GM18502 (cell line): Measurements from ENCODE around the gene TGFBR1.

ENCODE experiments used
- ATAC-seq: cut with Tn5 transposase; IDR thresholded peaks from one replicate; pipeline ENCODE4 v1.9.1; 2021; ENCODE audit warnings: mild to moderate bottlenecking; ENCODE audit not compliant: unreplicated experiment, poor library complexity

The TGFBR1 gene

DNA sequence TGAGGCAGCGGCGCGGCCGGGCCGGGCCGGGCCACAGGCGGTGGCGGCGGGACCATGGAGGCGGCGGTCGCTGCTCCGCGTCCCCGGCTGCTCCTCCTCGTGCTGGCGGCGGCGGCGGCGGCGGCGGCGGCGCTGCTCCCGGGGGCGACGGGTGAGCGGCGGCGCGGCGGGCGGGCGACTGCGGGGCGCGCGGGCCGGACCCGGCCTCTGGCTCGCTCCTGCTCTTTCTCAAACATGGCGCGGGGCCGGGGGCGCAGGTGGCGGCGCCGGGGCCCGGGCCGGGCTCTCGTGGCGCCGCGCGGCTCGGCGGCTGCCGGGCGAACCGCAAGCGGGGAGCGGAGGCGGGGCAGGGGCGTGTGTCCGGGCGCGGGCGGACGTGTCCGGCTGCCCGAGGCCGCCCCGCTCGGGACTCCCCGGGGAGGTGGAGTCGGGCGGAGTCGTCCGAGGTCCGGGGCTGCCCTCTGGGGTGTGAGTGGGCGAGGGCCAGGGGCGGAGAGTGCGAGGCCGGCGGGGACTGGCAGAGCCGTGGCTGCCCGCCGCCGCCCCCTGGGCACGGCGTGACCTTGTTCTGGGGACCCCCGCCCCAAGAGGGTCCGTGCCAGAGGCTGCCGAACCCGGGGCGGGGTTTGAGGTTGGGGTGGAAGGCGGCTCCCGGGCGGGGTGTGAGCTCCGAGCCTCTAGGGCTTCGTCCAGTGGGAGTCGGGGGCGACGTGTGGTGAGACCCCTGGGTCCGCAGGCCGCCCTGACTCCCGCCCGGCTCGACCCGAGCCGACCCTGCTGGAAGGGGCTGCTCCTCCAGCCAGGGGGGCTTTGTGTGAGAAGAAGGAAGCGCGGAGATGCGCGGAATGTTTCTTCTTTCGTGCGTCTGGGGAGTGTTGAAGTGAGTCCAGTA lies 485 bp downstream of the TGFBR1 start:
- peak; percentile 55 for ATAC-seq

- no peak for ATAC-seq
These were observed 1.1 kb downstream of the TGFBR1 start for GRCh38 chr9:99106044-99106375.

DNA sequence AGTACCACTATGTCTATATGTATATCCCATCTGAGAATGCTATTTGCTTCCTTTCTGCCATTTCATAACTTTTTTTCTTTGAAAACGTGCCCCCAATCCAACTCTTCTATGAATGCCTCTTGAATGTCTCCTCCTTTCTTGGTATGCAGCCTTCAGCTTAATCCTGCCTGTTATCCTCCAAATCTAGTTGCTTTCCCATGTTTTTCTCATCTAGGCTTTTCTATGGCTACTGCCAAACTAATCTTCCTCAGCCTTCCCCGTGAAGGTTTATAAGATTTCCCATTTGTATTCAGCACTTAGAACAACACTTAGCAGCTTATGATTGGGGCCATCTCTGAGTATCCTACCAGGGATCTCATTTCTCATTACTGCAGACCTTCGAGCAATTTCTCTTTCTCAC lies 2.5 kb downstream of the TGFBR1 start:
- no peak for ATAC-seq

- no peak for ATAC-seq
These were observed 3.2 kb downstream of the TGFBR1 start for GRCh38 chr9:99108131-99108530.

GRCh38 chr9:99109522-99109921 lies 4.6 kb downstream of the TGFBR1 start:
- no peak for ATAC-seq

DNA sequence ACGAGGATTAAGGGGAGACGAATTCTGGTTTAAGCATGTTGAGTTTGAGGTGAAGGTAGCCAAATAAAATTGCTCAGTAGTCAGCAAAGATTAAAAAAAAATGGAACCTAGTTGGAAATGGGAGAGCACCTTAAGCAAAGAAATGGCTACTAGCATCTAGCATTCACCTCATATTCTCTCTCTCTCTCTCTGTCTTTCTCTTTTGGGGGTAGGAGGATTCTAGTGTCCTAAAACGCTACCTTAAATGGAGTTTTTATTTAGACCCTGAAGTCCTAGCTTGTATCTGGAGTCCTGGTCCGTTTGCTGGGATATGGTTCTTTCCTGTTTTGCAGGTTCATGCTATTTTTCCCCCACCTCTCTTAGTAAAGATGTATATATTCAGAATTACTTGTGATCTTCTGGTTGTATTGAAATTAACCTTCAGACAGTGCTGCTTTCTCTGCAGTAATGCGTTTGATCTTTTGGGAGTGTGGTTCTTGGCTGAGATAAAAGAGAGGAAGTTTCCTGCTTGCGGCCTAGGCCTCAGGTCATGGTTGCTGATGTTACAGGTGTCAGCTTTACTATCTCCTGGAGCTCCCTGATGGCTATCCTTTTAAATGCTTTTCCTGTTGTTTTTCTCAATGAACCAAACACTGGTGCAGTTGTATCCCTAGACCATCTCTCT lies 8.0 kb downstream of the TGFBR1 start:
- no peak for ATAC-seq

DNA sequence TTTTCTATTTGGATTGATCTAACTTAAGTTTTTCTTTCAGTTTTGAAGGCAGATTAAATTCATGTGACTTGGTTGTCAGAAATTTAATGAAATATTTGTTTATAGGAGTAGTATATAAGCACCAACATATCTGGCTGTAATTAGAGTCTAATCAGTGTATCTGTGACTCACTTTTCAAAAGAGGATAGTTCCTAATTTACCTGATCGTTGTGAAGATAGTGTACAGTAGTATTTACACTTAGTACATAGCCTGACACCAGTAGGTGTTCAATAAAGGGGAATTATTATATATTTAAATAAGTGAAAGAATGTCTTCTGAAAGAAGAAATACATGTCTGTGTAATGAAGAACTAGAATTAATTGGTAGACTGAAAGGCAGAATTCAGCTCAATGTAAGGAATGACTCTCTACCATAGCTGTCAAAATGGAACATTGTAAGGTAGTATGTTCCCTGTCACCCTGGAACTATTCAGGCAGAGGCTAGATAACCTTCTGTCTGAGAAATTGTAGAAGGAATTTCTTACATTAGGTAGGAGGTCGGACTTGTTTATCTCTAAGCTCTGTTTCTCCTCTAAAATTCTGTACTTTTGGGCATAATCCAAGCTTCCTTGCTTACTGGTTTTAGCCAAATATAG lies 8.6 kb downstream of the TGFBR1 start:
- ATAC-seq, result no peak

- no peak for ATAC-seq
These were observed 9.1 kb downstream of the TGFBR1 start for GRCh38 chr9:99114049-99114440.

DNA sequence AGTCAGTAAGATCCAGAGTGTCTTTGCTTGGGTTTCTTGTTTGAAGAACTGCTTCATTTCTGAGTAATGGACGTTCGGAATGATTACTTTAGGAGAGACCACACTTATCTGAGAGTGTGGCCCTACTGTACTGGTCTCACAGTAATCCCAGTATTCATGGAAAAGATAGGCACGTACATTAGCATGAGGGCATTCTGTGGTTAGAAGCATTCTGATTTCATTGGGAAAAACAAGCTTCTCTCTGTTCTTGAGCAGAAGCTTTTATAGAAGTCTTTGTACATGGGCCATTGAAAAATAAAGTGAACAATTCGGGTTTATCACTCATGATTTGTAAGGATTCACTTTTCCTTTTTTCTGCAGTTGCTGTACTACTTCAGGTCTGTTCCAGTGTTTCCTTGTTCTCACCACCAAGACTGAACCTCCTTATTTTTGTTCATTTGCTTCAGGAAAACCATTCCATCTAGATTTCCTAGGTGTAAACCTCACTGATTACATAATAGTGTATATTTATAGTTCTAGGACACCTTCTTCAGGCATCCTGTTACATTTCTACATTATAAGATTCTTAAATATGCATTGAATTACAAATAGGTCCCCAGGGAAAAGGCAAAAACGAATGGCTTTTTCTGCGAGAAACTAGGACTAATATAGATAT lies 10.1 kb downstream of the TGFBR1 start:
- no peak for ATAC-seq

DNA sequence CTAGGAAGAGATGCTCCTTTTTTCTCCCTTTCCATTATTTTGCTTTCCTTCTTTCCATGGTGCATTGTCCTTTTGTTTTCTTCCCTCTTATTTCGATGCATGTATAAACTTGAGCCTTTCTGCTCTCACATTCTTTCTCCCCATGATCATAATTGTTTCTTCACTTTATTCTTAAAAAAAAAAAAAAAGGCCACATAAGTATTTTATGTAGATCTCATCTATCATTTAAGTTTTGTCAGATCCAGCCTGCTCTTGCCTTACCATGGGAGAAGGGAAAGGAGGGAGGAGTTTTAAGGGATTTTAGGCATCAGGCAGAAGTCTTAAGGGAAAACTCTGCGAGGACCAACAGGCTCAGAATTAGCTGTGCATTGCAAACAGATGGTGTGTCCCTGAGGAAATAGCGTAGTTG lies 11.1 kb downstream of the TGFBR1 start:
- no peak for ATAC-seq

DNA sequence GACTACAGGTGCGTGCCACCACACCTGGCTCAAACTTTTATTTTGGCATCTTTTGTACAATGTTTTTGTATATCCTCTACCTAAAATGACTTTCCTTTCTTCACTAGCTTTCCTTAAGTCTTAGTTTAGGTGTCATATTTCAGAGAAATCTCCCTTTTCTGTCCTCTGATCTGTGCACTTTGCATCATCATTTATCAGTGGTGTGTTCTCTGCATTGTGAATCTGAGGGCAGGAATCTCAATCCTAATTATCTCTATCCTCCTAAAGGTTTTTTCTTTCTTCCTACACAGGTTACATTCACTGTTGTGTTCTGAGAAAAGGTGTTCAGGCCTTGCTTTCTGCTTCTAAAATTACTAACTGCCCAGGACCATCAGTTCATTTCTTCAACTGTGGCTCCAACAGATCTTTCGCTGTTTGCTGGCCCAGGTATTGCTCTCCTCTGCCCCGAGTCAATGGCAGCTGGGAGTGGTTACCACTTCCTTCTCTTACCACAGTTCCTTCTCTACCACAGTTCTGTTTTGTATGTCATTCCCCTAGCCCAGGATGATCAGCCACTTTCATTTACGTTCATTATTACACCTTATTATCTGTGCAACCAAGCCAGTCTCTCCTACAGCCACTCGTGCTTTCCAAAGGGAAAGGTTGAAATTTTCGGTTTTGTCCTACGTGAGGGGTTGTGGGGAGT lies 14.0 kb downstream of the TGFBR1 start:
- ATAC-seq, result peak; percentile 98

DNA sequence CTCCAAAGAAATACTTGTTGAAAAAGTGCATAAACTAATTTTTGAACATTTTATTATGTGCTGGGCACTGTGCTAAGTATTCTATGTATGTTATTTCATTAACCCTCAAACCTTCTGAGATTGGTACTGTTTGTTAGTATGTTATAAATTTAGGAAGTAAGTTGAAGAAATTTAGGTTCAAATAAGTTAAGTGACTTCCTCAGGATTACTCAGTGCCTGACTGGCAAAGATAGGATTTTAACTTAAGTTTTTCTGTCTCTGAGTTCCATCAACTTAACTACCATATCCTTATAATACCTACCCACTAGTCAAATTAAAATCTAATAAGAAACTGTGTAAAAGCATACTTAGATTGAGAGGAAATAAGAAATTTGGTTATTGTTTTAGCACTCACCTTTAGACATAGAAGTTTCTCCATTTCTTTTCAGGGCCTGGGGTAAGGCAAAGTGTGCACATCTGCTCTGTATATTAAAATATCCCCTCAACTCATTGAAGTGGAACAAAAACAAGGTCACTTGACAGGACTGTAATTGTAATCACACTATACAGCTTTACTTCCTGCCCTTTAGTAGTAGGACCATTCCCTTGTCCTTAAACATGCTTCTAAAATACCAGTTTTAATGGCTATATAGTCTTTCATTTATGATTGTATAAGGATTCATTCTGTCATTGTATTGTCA lies 15.2 kb downstream of the TGFBR1 start:
- ATAC-seq, result no peak

DNA sequence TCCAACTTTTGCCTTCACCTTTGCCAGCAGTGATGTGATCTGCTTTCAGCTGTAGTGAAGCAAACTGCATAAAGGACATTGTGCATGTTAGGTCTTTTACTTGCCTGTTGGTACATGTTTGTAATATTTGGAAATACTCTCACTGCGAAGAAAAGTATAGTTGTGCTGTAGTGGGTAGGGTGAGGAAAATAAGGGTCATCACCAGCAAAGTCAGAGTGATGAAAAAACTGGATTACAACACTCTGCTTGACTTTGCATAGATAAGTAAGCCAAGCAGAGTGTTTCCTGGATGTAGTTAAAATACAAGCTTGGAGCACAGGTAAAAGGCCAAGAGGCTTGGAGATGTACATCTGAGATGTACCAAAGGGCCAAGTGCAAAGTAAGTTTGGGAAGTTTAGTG lies 16.7 kb downstream of the TGFBR1 start:
- no peak for ATAC-seq

DNA sequence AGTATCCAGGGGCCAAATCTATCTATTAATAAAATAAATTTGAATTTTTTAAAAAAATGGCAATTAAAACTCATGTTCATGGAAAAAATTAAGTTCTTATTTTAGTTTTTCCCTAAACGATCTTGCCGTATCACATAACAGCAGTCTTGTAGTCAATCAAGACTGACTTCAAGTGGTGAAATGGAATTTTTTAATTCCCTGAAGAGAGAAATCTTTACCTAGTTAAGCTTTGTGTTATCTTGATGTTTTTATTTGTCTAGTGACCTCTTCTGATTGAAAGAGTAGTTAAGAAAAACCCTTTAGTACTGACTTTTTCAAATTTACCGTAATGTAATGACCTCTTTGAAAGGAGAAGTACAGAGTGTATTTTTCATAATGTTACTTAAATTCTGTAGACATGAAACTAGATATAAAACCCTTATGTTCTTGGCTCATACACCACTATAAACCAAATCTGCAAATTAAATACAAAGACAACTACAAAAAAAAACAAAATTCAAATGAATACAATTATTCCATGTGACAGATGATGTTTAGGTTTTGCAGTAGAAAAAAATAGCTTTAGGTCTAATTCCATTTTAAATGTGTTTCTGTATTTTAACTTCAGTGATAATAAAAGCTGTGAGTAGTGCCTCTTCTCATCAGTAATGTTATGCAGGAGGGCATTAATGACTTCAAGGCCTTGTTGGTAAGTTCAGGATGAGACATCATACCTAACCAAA lies 19.8 kb downstream of the TGFBR1 start:
- no peak for ATAC-seq

DNA sequence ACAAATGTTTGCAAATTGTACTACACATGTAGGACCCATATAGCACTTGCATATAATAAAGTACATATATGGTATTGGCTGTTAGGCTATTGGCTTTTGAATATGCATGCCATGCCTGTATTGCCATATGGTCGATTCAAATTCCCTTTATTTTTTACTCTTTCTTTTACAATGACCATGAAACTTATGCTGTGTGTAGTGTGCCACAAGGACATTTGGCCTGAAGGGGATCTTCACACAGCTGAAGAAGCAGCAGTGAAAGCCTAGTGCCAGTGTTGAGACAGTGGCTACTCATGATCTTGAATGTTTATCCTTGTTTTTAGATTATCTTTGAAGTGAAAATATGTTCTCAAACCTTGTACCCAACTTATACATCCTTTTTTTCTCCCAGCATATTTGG lies 20.5 kb downstream of the TGFBR1 start:
- no peak for ATAC-seq

- ATAC-seq, result no peak
These were observed 21.4 kb downstream of the TGFBR1 start for GRCh38 chr9:99126312-99126711.

GRCh38 chr9:99127356-99128132 lies 22.6 kb downstream of the TGFBR1 start:
- ATAC-seq, result peak; percentile 51

DNA sequence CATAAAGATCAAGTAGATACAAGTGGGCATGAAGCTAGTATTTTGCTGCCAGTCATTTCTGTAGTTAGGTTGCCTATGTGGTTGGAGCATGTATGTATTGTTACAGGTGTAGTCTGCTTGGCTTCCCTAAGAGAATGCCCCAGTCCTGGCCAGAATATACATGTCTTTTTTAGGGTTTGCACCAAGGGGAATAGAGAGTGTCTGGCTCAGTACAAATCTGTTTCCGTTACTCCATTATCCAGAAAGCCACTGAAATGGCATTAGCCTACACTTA lies 23.2 kb downstream of the TGFBR1 start:
- peak; percentile 31 for ATAC-seq

DNA sequence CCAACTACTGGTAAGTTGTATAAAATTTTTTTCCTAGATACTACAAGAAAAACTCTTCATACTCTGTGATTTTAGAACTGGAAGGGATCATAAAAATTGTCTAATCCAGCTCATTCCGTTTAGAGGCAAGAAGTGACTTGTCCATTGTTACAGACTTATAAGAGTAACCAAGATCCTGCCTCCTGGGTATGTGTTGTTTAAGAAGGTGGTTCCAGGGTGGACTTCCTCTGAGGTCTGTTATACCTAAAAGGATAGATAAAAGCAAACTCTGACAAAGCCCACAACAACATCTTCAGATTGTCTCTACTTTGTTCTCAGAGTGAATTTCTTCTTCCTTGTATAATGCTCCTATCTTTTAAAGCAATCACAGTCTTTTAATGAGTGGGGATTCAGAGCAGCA lies 24.2 kb downstream of the TGFBR1 start:
- no peak for ATAC-seq
